HG03095 (cell line): ENCODE measurements around the gene C20orf173.
"Not testable (repeated sequence)": the region's sequence is repeated elsewhere in the genome, so short reads cannot be mapped to it uniquely, and the experiment has no call there.

Experiments used
- ATAC-seq: cut with Tn5 transposase; IDR thresholded peaks from one replicate; pipeline ENCODE4 v1.9.1; 2021; ENCODE audit warnings: moderate library complexity; ENCODE audit not compliant: unreplicated experiment

The C20orf173 gene

GRCh38 chr20:35529552-35529951, at the start of gene C20orf173:
C20orf173 (minus strand) TSS chr20:35529652; CDS start chr20:35529373, 279 bp downstream.
- no peak for ATAC-seq

GRCh38 chr20:35579196-35579595, 49.7 kb upstream of the C20orf173 start:
- no peak for ATAC-seq

- ATAC-seq = no peak
These were observed 49.0 kb upstream of the C20orf173 start for GRCh38 chr20:35578469-35578868.

- no peak for ATAC-seq
These were observed 47.4 kb upstream of the C20orf173 start for GRCh38 chr20:35576816-35577215.

- no peak for ATAC-seq
These were observed 46.5 kb upstream of the C20orf173 start for GRCh38 chr20:35575958-35576357.

- ATAC-seq = no peak
These were observed 43.4 kb upstream of the C20orf173 start for GRCh38 chr20:35572838-35573237.

GRCh38 chr20:35571555-35571954, 42.1 kb upstream of the C20orf173 start:
- ATAC-seq = no peak

GRCh38 chr20:35568645-35569044, 39.2 kb upstream of the C20orf173 start:
- ATAC-seq = no peak

- no peak for ATAC-seq
These were observed 35.5 kb upstream of the C20orf173 start for GRCh38 chr20:35564905-35565304.

GRCh38 chr20:35563834-35564233, 34.4 kb upstream of the C20orf173 start:
- ATAC-seq = no peak

GRCh38 chr20:35562541-35563110, 33.2 kb upstream of the C20orf173 start:
- ATAC-seq = no peak

GRCh38 chr20:35561671-35562070, 32.2 kb upstream of the C20orf173 start:
- ATAC-seq = no peak

GRCh38 chr20:35561268-35561667, 31.8 kb upstream of the C20orf173 start:
- ATAC-seq = no peak

GRCh38 chr20:35560541-35560940, 31.1 kb upstream of the C20orf173 start:
- no peak for ATAC-seq

- no peak for ATAC-seq
These were observed 30.7 kb upstream of the C20orf173 start for GRCh38 chr20:35560105-35560511.

- no peak for ATAC-seq
These were observed 29.7 kb upstream of the C20orf173 start for GRCh38 chr20:35559042-35559693.

GRCh38 chr20:35558451-35558850, 29.0 kb upstream of the C20orf173 start:
- no peak for ATAC-seq

GRCh38 chr20:35556871-35557270, 27.4 kb upstream of the C20orf173 start:
- ATAC-seq = no peak

GRCh38 chr20:35555951-35556645, 26.6 kb upstream of the C20orf173 start:
- no peak for ATAC-seq

GRCh38 chr20:35555461-35555860, 26.0 kb upstream of the C20orf173 start:
- not testable (repeated sequence) for ATAC-seq

GRCh38 chr20:35552914-35553313, 23.5 kb upstream of the C20orf173 start:
- no peak for ATAC-seq

GRCh38 chr20:35551503-35551902, 22.1 kb upstream of the C20orf173 start:
- no peak for ATAC-seq
